ENCODE measurements around the gene CAPZA3. TPM values are rescaled to one million over a fixed set of nuclear protein-coding genes. Genes with fewer than 3 reads are reported as not detected.

Gene CAPZA3
- total and polyA plus RNA-seq, 10 of the 15 experiments (the other 5 are each of a cell fraction or from before 2014, with no cell fraction given) = not detected

DNA sequence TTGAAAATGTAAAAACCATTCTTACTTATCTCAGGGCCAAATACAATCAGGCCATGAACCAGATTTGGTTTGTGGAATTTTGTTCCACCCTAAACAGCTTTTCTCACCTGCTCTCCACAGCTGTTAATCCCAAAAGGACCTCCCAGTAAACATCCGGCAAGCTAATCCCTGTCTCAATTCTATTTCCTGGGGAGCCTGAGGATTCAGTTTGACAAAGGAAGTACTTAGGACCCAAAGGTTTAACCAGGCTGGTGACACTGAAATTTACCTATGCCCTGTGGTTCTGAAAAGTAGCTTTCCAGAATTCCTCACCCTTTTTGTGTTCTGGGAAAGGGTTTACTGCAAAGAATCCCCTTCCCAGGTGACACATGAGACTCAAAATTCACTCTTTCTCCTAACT, 15.0 kb downstream of the CAPZA3 start:
- RAD21 ChIA-PET (ENCODE audit: unreplicated experiment) = no interaction called here

More for the DNA sequence above, 15.0 kb downstream of the CAPZA3 start:
- in situ Hi-C loops (cut with MboI) = no loop called here
- ChIA-PET POLR2A (no interaction called here), CTCF (no interaction called here), SMC1A (ENCODE audit: uncharacterized antibody, unreplicated experiment) (no interaction called here)
- H2AFZ ChIP-seq (ENCODE audit: control insufficient read depth, low read depth, low read length) = no peak overlapping the region
- ATAC-seq (no peak), DNase-seq (ENCODE audit: low read depth, low spot score) (no peak), FAIRE-seq (no peak)
- 94% methylated on average over 1 of the region's 1 CpG for WGBS (ENCODE audit: insufficient coverage, insufficient replicate concordance, low lambda C conversion rate, missing lambda C conversion rate)
- H3K79me2 ChIP-seq (ENCODE audit: control insufficient read depth, insufficient read depth, low read length) = no peaks in the 10 kb centered on the region
- H3K27ac ChIP-seq (ENCODE audit: control insufficient read depth, insufficient read depth) = no peak overlapping the region
- no TSS peak for BruUV-seq (replicated peaks)
- H4K20me1 ChIP-seq (ENCODE audit: control insufficient read depth, insufficient read depth) = no peaks in the 10 kb centered on the region
- TF ChIP-seq CEBPZ (IDR thresholded peaks at IDR 0.05; ENCODE audit: low read depth, low read length) (no peak), NFXL1 (IDR thresholded peaks at IDR 0.05; ENCODE audit: borderline replicate concordance) (no peak), NFYB (IDR thresholded peaks at IDR 0.05; ENCODE audit: insufficient read depth, low read depth, low read length) (no peak), SMARCA5 (IDR thresholded peaks at IDR 0.05) (no peak), NBN (IDR thresholded peaks at IDR 0.05) (no peak), RFX5 (IDR thresholded peaks at IDR 0.05; ENCODE audit: low read depth, low read length) (no peak), HDGF (IDR thresholded peaks at IDR 0.05) (no peak), SPI1 (IDR thresholded peaks at IDR 0.05; ENCODE audit: borderline replicate concordance, insufficient read depth, low read depth, low read length) (no peak), TBL1XR1 (IDR thresholded peaks at IDR 0.05; ENCODE audit: low read depth, low read length) (no peak), CBX5 (IDR thresholded peaks at IDR 0.05; ENCODE audit: low read depth) (no peak), ZBTB40 (IDR thresholded peaks at IDR 0.05; ENCODE audit: borderline replicate concordance) (no peak), MXI1 (IDR thresholded peaks at IDR 0.05; ENCODE audit: low read depth, low read length) (no peak), PML (IDR thresholded peaks at IDR 0.05; ENCODE audit: low read length) (no peak), TARDBP (IDR thresholded peaks at IDR 0.05; ENCODE audit: borderline replicate concordance) (no peak), NKRF (conservative IDR thresholded peaks at IDR 0.05) (no peak), ZBED1 (IDR thresholded peaks at IDR 0.05; ENCODE audit: borderline replicate concordance) (no peak)
- H3K36me3 ChIP-seq (ENCODE audit: control insufficient read depth in 2 of 2, insufficient read depth in 2 of 2, low read length in 1 of 2) = no peaks in the 10 kb centered on the region
- no peaks in the 10 kb centered on the region for H3K27me3 ChIP-seq (replicated peaks in 1 of 2; ENCODE audit: control insufficient read depth in 2 of 2, insufficient read depth in 2 of 2, low read length in 1 of 2)
- H3K4me1 ChIP-seq (ENCODE audit: control insufficient read depth, insufficient read depth, low read length) = no peaks in the 10 kb centered on the region
- H3K4me3 ChIP-seq = no peak overlapping the region
- intact Hi-C loops (cut with micrococcal nuclease; ENCODE audit: unreplicated experiment) = no loop called here
- no peak overlapping the region for H3K9ac ChIP-seq (ENCODE audit: control insufficient read depth, insufficient read depth, low read length)
- H3K4me2 ChIP-seq (ENCODE audit: control insufficient read depth, insufficient read depth) = no peak overlapping the region
- no peaks in the 10 kb centered on the region for H3K9me3 ChIP-seq (replicated peaks; ENCODE audit: control insufficient read depth, insufficient read depth, low read length)

Measured in GM12878 (cell line).